Nephron (organoid): ENCODE data around the gene IL1A.

Experiments used
- H3K27ac Mint-ChIP-seq, 3 experiments: 2 replicates each; pipeline ENCODE4 v1.8.0; 2020; ENCODE audit warnings: mixed read lengths in 3 of 3, mild to moderate bottlenecking in 2 of 3, moderate library complexity in 1 of 3
- H3K27me3 Mint-ChIP-seq: 2 replicates; pipeline ENCODE4 v1.8.0; 2021; ENCODE audit warnings: low read depth, mild to moderate bottlenecking, moderate library complexity, mixed read lengths
- H3K36me3 Mint-ChIP-seq: 2 replicates; pipeline ENCODE4 v1.8.0; 2020; ENCODE audit warnings: low read depth, mixed read lengths
- H3K4me1 Mint-ChIP-seq: 2 replicates; pipeline ENCODE4 v1.8.0; 2020; ENCODE audit warnings: mixed read lengths
- H3K4me3 Mint-ChIP-seq, 3 experiments: 2 replicates each; pipeline ENCODE4 v1.8.0; 2020; ENCODE audit warnings: mild to moderate bottlenecking in 3 of 3, mixed read lengths in 3 of 3, moderate library complexity in 2 of 3
- H3K9me3 Mint-ChIP-seq: 2 replicates; pipeline ENCODE4 v1.8.0; 2020; ENCODE audit warnings: mixed read lengths
- TF ChIP-seq, protein P1 (sequence below), 3 experiments: fragments of 200-600 bp; sonication (generic); IDR thresholded peaks; one replicate each; pipeline ENCODE4 v1.5.0; 2021; ENCODE audit warnings: antibody characterized with exemption in 3 of 3; ENCODE audit not compliant: unreplicated experiment in 3 of 3

The IL1A gene

GRCh38 chr2:112774536-112775285, 9.6 kb downstream of the IL1A start:
- Mint-ChIP-seq H3K27ac (no peak overlapping the region), H3K4me3 (no peak overlapping the region), H3K9me3 (no peaks in the 10 kb centered on the region), H3K27me3 (no peaks in the 10 kb centered on the region), H3K4me1 (no peaks in the 10 kb centered on the region), H3K36me3 (no peaks in the 10 kb centered on the region)
- TF ChIP-seq, protein P1, sequence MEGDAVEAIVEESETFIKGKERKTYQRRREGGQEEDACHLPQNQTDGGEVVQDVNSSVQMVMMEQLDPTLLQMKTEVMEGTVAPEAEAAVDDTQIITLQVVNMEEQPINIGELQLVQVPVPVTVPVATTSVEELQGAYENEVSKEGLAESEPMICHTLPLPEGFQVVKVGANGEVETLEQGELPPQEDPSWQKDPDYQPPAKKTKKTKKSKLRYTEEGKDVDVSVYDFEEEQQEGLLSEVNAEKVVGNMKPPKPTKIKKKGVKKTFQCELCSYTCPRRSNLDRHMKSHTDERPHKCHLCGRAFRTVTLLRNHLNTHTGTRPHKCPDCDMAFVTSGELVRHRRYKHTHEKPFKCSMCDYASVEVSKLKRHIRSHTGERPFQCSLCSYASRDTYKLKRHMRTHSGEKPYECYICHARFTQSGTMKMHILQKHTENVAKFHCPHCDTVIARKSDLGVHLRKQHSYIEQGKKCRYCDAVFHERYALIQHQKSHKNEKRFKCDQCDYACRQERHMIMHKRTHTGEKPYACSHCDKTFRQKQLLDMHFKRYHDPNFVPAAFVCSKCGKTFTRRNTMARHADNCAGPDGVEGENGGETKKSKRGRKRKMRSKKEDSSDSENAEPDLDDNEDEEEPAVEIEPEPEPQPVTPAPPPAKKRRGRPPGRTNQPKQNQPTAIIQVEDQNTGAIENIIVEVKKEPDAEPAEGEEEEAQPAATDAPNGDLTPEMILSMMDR (IDR thresholded peaks at IDR 0.05; ENCODE audit: unreplicated experiment in 3 of 3) = no peak

DNA sequence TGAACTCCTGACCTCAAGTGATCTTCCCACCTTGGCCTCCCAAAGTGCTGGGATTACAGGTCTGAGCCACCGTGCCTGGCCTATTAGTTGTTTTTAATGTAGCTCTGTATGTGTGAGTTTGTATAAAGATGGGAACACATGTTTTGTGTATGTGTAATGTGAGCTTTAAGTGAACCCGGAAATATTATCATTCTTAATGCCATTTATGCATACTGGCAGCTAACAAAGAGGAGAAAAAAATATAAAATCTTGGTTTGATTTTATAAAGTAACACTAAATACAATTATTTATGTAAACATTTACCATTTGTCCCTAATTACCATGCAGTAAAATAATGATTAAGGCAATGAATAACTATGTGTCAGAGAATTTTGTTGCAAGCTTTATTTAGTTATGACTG, 10.7 kb downstream of the IL1A start:
- Mint-ChIP-seq H3K27me3 (no peaks in the 10 kb centered on the region), H3K27ac (no peak overlapping the region), H3K36me3 (no peaks in the 10 kb centered on the region), H3K4me1 (no peaks in the 10 kb centered on the region), H3K4me3 (no peak overlapping the region), H3K9me3 (no peaks in the 10 kb centered on the region)
- TF ChIP-seq, protein P1 (IDR thresholded peaks at IDR 0.05; ENCODE audit: unreplicated experiment in 3 of 3) = no peak

- Mint-ChIP-seq H3K4me1 (no peaks in the 10 kb centered on the region), H3K4me3 (no peak overlapping the region), H3K27me3 (no peaks in the 10 kb centered on the region), H3K9me3 (no peaks in the 10 kb centered on the region), H3K27ac (no peak overlapping the region), H3K36me3 (no peaks in the 10 kb centered on the region)
- TF ChIP-seq, protein P1 (IDR thresholded peaks at IDR 0.05; ENCODE audit: unreplicated experiment in 3 of 3) = no peak
Observed at GRCh38 chr2:112772911-112773475, 11.3 kb downstream of the IL1A start.

GRCh38 chr2:112772322-112772721, 12.0 kb downstream of the IL1A start:
- Mint-ChIP-seq H3K9me3 (no peaks in the 10 kb centered on the region), H3K27me3 (peaks cover 5% of the 10 kb centered on the region), H3K36me3 (no peaks in the 10 kb centered on the region), H3K27ac (no peak overlapping the region), H3K4me3 (no peak overlapping the region), H3K4me1 (no peaks in the 10 kb centered on the region)
- TF ChIP-seq, protein P1 (IDR thresholded peaks at IDR 0.05; ENCODE audit: unreplicated experiment in 3 of 3) = no peak

DNA sequence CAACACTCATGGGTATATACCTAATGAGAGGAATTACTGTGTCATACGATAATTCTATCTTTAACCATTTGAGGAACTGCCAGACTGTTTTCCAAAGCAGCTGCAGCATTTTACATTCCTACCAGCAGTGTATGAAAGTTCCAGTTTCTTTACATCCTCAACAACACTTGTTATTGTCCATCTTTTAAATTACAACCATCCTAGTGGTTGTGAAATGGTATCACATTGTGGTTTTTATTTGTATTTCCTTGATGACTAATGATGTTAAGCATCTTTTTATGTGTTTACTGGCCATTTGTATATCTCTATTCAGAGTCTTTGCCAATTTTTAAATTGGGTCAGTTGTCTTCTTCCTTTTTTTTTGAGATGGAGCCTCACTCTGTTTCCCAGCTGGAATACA, 15.9 kb downstream of the IL1A start:
- no peaks in the 10 kb centered on the region for H3K9me3 Mint-ChIP-seq
- H3K27me3 Mint-ChIP-seq = peaks cover 7% of the 10 kb centered on the region

More for the DNA sequence above, 15.9 kb downstream of the IL1A start:
- no peaks in the 10 kb centered on the region for H3K36me3 Mint-ChIP-seq
- H3K27ac Mint-ChIP-seq = no peak overlapping the region
- H3K4me1 Mint-ChIP-seq = peaks cover 15% of the 10 kb centered on the region
- TF ChIP-seq, protein P1 (IDR thresholded peaks at IDR 0.05; ENCODE audit: unreplicated experiment in 3 of 3) = no peak
- no peak overlapping the region for H3K4me3 Mint-ChIP-seq
